Activated CD4-positive, alpha-beta T cell treated with anti-CD3 and anti-CD28 coated beads, Interleukin-2, Interleukin-6, amounts not matched to agents 100 ng/mL and 50 ng/mL, durations not matched to agents 16 hours and 8 hours (primary cell): ENCODE results near the gene SPATA2.
A peak's percentile ranks its signal among the peaks of the same experiment; 100 is the strongest.
"Not testable (repeated sequence)": the region's sequence is repeated elsewhere in the genome, so short reads cannot be mapped to it uniquely, and the experiment has no call there.

Experiments
- DNase-seq: peaks from one replicate; pipeline ENCODE4 v3.0.0-alpha.2; 2020

SPATA2 gene

GRCh38 chr20:49899541-49900383 is 15.6 kb downstream of the SPATA2 start:
- DNase-seq = no peak

GRCh38 chr20:49896204-49896603 is 19.1 kb downstream of the SPATA2 start:
- DNase-seq = no peak

- DNase-seq = not testable (repeated sequence)
These were observed 19.7 kb downstream of the SPATA2 start for GRCh38 chr20:49895474-49896093.

- DNase-seq = peak; percentile 78
These were observed 21.3 kb downstream of the SPATA2 start for GRCh38 chr20:49894073-49894470.

GRCh38 chr20:49893242-49894072 is 21.9 kb downstream of the SPATA2 start:
- peak; percentile 62 for DNase-seq

GRCh38 chr20:49892817-49893216 is 22.5 kb downstream of the SPATA2 start:
- no peak for DNase-seq

GRCh38 chr20:49892260-49892659 is 23.1 kb downstream of the SPATA2 start:
- DNase-seq = no peak

- DNase-seq = no peak
These were observed 23.7 kb downstream of the SPATA2 start for GRCh38 chr20:49891476-49892110.

- DNase-seq = no peak
These were observed 24.6 kb downstream of the SPATA2 start for GRCh38 chr20:49890471-49891361.

- DNase-seq = no peak
These were observed 25.4 kb downstream of the SPATA2 start for GRCh38 chr20:49889935-49890333.

GRCh38 chr20:49889001-49889934 is 26.1 kb downstream of the SPATA2 start:
- DNase-seq = no peak

GRCh38 chr20:49888212-49889000 is 26.9 kb downstream of the SPATA2 start:
- peak; percentile 72 for DNase-seq

GRCh38 chr20:49887251-49888211 is 27.8 kb downstream of the SPATA2 start:
- no peak for DNase-seq

GRCh38 chr20:49886571-49887213 is 28.6 kb downstream of the SPATA2 start:
- DNase-seq = no peak

GRCh38 chr20:49885558-49886332 is 29.6 kb downstream of the SPATA2 start:
- DNase-seq = no peak

- no peak for DNase-seq
These were observed 32.0 kb downstream of the SPATA2 start for GRCh38 chr20:49883246-49883802.
